Osteoblast (primary cell): Measurements from ENCODE around the gene LDHB. TPM values are rescaled to one million over a fixed set of nuclear protein-coding genes. Genes with fewer than 3 reads are reported as not detected.
"Not testable (repeated sequence)": the region's sequence is repeated elsewhere in the genome, so short reads cannot be mapped to it uniquely, and the experiment has no call there.

Experiments
- DNase-seq: peaks from one replicate; pipeline ENCODE4 v3.0.0; 2011; ENCODE audit warnings: low spot score, mixed read lengths; ENCODE audit not compliant: insufficient read length; ENCODE audit errors: missing footprints
- H2AFZ ChIP-seq: 2 replicates; pipeline ENCODE4 v1.6.0; 2011; ENCODE audit warnings: mild to moderate bottlenecking, low read length
- H3K27ac ChIP-seq: 2 replicates; pipeline ENCODE4 v1.5.1; 2011; ENCODE audit warnings: mild to moderate bottlenecking, low read depth, low read length, moderate library complexity
- H3K27me3 ChIP-seq: 2 replicates; pipeline ENCODE4 v1.6.0; 2012; ENCODE audit warnings: mild to moderate bottlenecking, control low read depth, inconsistent platforms, low read length, moderate library complexity; ENCODE audit not compliant: insufficient read depth
- H3K36me3 ChIP-seq: 2 replicates; pipeline ENCODE4 v1.5.1; 2011; ENCODE audit warnings: mild to moderate bottlenecking, low read length, control low read depth, moderate library complexity; ENCODE audit not compliant: insufficient read depth
- H3K4me1 ChIP-seq: 2 replicates; pipeline ENCODE4 v1.5.1; 2011; ENCODE audit warnings: mild to moderate bottlenecking, low read length, control low read depth, moderate library complexity; ENCODE audit not compliant: insufficient read depth
- H3K4me2 ChIP-seq: 2 replicates; pipeline ENCODE4 v1.6.0; 2011; ENCODE audit warnings: mild to moderate bottlenecking, low read length; ENCODE audit not compliant: insufficient read depth
- H3K4me3 ChIP-seq: fragments of 200-600 bp; sonication (generic); 3 replicates; pipeline ENCODE4 v1.5.1; 2012; ENCODE audit warnings: mild to moderate bottlenecking, low read length, inconsistent platforms; ENCODE audit not compliant: insufficient read depth
- H3K79me2 ChIP-seq: 2 replicates; pipeline ENCODE4 v1.6.0; 2012; ENCODE audit warnings: mild to moderate bottlenecking, low read length, control low read depth, inconsistent platforms; ENCODE audit not compliant: insufficient read depth
- H3K9me3 ChIP-seq: 2 replicates; pipeline ENCODE4 v1.5.1; 2011; ENCODE audit warnings: low read depth, low read length, control low read depth
- H4K20me1 ChIP-seq: 2 replicates; pipeline ENCODE4 v1.6.0; 2012; ENCODE audit warnings: mild to moderate bottlenecking, low read length, control low read depth; ENCODE audit not compliant: insufficient read depth
- CTCF ChIP-seq: IDR thresholded peaks from 2 replicates; pipeline ENCODE4 v1.5.1; 2011; ENCODE audit warnings: mild to moderate bottlenecking, low read depth, low read length, moderate library complexity; ENCODE audit errors: extremely low read depth
- total RNA-seq: library from RNA; depleted of rRNA; stranded (reverse); fragments of >200 nt; gene quantifications from 2 replicates; pipeline ENCODE4 v1.2.3, GENCODE V29; 2012

Gene LDHB
- total RNA-seq, 1 donor, result 422 TPM

GRCh38 chr12:21672146-21672545 lies 14.5 kb upstream of the LDHB start:
- Histone ChIP-seq H3K79me2 (no peaks in the 10 kb centered on the region), H3K4me1 (no peaks in the 10 kb centered on the region), H3K36me3 (no peaks in the 10 kb centered on the region), H4K20me1 (no peaks in the 10 kb centered on the region), H2AFZ (no peak overlapping the region), H3K9me3 (no peaks in the 10 kb centered on the region), H3K4me2 (no peak overlapping the region), H3K27me3 (peaks cover 23% of the 10 kb centered on the region), H3K27ac (no peak overlapping the region), H3K4me3 (no peak overlapping the region)
- no peak for TF ChIP-seq CTCF
- DNase-seq, result no peak

DNA sequence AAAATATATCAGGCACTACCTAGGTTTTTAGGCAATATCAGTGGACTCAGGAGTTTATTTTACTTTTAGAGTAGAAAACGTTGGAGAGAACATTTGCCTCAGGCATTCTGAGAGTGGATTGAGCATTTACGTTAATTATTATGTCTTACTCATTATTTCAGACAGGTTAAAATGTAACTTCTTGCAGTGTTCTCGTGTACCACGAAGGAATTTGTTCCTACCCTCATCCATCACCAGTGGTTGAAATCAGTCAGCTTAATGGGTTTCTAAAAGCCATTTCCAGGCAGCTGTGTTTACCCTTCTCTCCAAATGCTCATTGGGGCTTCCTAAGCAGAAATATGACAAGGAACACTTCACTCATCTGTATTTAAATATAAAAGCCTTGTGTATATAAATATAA lies 9.1 kb upstream of the LDHB start:
- Histone ChIP-seq H3K9me3 (no peaks in the 10 kb centered on the region), H3K4me2 (no peak overlapping the region), H3K36me3 (no peaks in the 10 kb centered on the region), H2AFZ (no peak overlapping the region), H4K20me1 (no peaks in the 10 kb centered on the region), H3K27ac (no peak overlapping the region), H3K4me3 (no peak overlapping the region), H3K27me3 (peaks cover 16% of the 10 kb centered on the region), H3K4me1 (no peaks in the 10 kb centered on the region), H3K79me2 (no peaks in the 10 kb centered on the region)
- no peak for TF ChIP-seq CTCF
- no peak for DNase-seq

DNA sequence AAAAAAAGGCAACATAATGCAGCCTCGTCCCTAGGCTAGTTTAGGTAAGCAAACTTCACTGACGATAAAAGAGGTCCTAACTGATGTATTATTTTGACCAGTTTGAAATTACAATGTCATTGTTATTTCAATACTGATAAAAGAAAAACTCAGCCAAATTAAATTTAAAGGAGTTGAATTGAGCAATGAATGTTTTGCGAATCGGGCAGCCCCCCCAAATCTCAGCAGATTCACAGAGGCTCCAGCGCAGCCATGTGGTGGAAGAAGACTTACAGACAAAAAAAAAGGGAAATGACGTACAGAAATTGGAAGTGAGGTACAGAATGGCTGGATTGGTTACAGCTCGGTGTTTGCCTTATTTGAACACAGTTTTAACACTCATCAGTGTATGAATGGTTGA lies 8.2 kb upstream of the LDHB start:
- Histone ChIP-seq H2AFZ (no peak overlapping the region), H3K9me3 (no peaks in the 10 kb centered on the region)
- TF ChIP-seq CTCF, result no peak

GRCh38 chr12:21662122-21662792 lies 4.6 kb upstream of the LDHB start:
- DNase-seq, result no peak
- Histone ChIP-seq H4K20me1 (peaks cover 3% of the 10 kb centered on the region), H3K9me3 (no peaks in the 10 kb centered on the region), H3K4me2 (no peak overlapping the region), H3K4me3 (no peak overlapping the region), H3K27me3 (peaks cover 12% of the 10 kb centered on the region), H3K36me3 (no peaks in the 10 kb centered on the region), H3K27ac (no peak overlapping the region), H3K79me2 (peaks cover 4% of the 10 kb centered on the region), H3K4me1 (no peaks in the 10 kb centered on the region), H2AFZ (no peak overlapping the region)
- no peak for TF ChIP-seq CTCF

More for the DNA sequence above, 8.2 kb upstream of the LDHB start:
- peaks cover 11% of the 10 kb centered on the region for H3K27me3 ChIP-seq
- H3K27ac ChIP-seq, result no peak overlapping the region
- no peak overlapping the region for H3K4me3 ChIP-seq
- H3K79me2 ChIP-seq, result no peaks in the 10 kb centered on the region
- H3K36me3 ChIP-seq, result no peaks in the 10 kb centered on the region
- DNase-seq, result no peak
- H4K20me1 ChIP-seq, result no peaks in the 10 kb centered on the region
- no peak overlapping the region for H3K4me2 ChIP-seq
- no peaks in the 10 kb centered on the region for H3K4me1 ChIP-seq

DNA sequence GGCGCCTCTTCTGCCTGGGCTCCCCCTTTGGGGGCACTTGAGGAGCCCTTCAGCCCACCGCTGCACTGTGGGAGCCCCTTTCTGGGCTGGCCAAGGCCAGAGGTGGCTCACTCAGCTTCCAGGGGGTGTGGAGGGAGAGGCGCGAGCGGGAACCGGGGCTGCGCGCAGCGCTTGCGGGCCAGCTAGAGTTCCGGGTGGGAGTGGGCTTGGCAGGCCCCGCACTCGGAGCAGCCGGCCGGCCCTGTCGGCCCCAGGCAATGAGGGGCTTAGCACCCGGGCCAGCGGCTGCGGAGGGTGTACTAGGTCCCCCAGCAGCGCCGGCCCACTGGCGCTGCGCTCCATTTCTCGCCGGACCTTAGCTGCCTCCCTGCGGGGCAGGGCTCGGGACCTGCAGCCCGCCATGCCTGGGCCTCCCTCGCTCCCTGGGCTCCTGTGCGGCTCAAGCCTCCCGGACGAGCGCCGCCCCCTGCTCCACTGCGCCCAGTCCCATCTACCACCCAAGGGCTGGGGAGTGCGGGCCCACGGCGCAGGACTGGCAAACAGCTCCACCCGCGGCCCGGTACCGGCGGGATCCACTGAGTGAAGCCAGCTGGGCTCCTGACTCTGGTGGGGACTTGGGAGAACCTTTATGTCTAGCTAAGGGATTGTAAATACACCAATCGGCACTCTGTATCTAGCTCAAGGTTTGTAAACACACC lies 3.9 kb upstream of the LDHB start:
- peaks cover 11% of the 10 kb centered on the region for H3K79me2 ChIP-seq
- H4K20me1 ChIP-seq, H3K4me1 ChIP-seq, H3K27ac ChIP-seq, H3K36me3 ChIP-seq, H2AFZ ChIP-seq, H3K9me3 ChIP-seq, DNase-seq, H3K27me3 ChIP-seq, H3K4me3 ChIP-seq, H3K4me2 ChIP-seq: not testable (repeated sequence)
